Measurements from ENCODE around the gene ORMDL1.

The ORMDL1 gene

GRCh38 chr2:189783927-189784867 lies at the start of gene ORMDL1, which contains the start of gene PMS1:
ORMDL1 (minus strand) TSS chr2:189784339; CDS start chr2:189782595, 1,744 bp downstream.
PMS1 (plus strand) TSS chr2:189784450; CDS start chr2:189791810, 7,360 bp downstream.
- in situ Hi-C loops (cut with MboI; ENCODE audit: low sequenced_read_pairs): no loop called here

- in situ Hi-C loops (cut with MboI; ENCODE audit: low sequenced_read_pairs): no loop called here
Observed at GRCh38 chr2:189830510-189830909, 46.4 kb upstream of the ORMDL1 start.

GRCh38 chr2:189829102-189829833 lies 45.1 kb upstream of the ORMDL1 start:
- in situ Hi-C loops (cut with MboI; ENCODE audit: low sequenced_read_pairs): no loop called here

- in situ Hi-C loops (cut with MboI; ENCODE audit: low sequenced_read_pairs): no loop called here
Observed at GRCh38 chr2:189826039-189826438, 41.9 kb upstream of the ORMDL1 start.

GRCh38 chr2:189824694-189825396 lies 40.7 kb upstream of the ORMDL1 start:
- in situ Hi-C loops (cut with MboI; ENCODE audit: low sequenced_read_pairs): no loop called here

- in situ Hi-C loops (cut with MboI; ENCODE audit: low sequenced_read_pairs): no loop called here
Observed at GRCh38 chr2:189821953-189822748, 38.0 kb upstream of the ORMDL1 start.

GRCh38 chr2:189819297-189819704 lies 35.2 kb upstream of the ORMDL1 start:
- in situ Hi-C loops (cut with MboI; ENCODE audit: low sequenced_read_pairs): no loop called here

GRCh38 chr2:189818249-189819038 lies 34.3 kb upstream of the ORMDL1 start:
- in situ Hi-C loops (cut with MboI; ENCODE audit: low sequenced_read_pairs): no loop called here

- in situ Hi-C loops (cut with MboI; ENCODE audit: low sequenced_read_pairs): no loop called here
Observed at GRCh38 chr2:189803431-189803830, 19.3 kb upstream of the ORMDL1 start.

GRCh38 chr2:189802396-189802912 lies 18.3 kb upstream of the ORMDL1 start:
- in situ Hi-C loops (cut with MboI; ENCODE audit: low sequenced_read_pairs): no loop called here

GRCh38 chr2:189799531-189799930 lies 15.4 kb upstream of the ORMDL1 start:
- in situ Hi-C loops (cut with MboI; ENCODE audit: low sequenced_read_pairs): no loop called here

GRCh38 chr2:189799030-189799331 lies 14.8 kb upstream of the ORMDL1 start:
- in situ Hi-C loops (cut with MboI; ENCODE audit: low sequenced_read_pairs): no loop called here

- in situ Hi-C loops (cut with MboI; ENCODE audit: low sequenced_read_pairs): no loop called here
Observed at GRCh38 chr2:189798312-189799029, 14.3 kb upstream of the ORMDL1 start.

- in situ Hi-C loops (cut with MboI; ENCODE audit: low sequenced_read_pairs): no loop called here
Observed at GRCh38 chr2:189797902-189798301, 13.8 kb upstream of the ORMDL1 start.

- in situ Hi-C loops (cut with MboI; ENCODE audit: low sequenced_read_pairs): no loop called here
Observed at GRCh38 chr2:189794310-189794709, 10.2 kb upstream of the ORMDL1 start.

GRCh38 chr2:189791338-189792042 lies 7.4 kb upstream of the ORMDL1 start:
- in situ Hi-C loops (cut with MboI; ENCODE audit: low sequenced_read_pairs): no loop called here

GRCh38 chr2:189783451-189783926 lies 650 bp downstream of the ORMDL1 start:
- in situ Hi-C loops (cut with MboI; ENCODE audit: low sequenced_read_pairs): no loop called here

GRCh38 chr2:189782221-189782671 lies 1.9 kb downstream of the ORMDL1 start:
- in situ Hi-C loops (cut with MboI; ENCODE audit: low sequenced_read_pairs): no loop called here
